OCI-LY7 (cell line): ENCODE data around the gene IRGC. TPM values are rescaled to one million over a fixed set of nuclear protein-coding genes. Genes with fewer than 3 reads are reported as not detected.

ENCODE experiments used
- BruUV-seq: library from RNA; stranded (reverse); fragments of 400-500 nt; replicated peaks from 2 replicates; lab custom pipeline; 2021; lab: Mats Ljungman, UMichigan
- CTCF ChIA-PET: fragments of 300-600 bp; sonication (Branson Sonifier 250); formaldehyde crosslinking; loops from one replicate; lab custom pipeline; 2022; ENCODE audit warnings: antibody characterized with exemption; ENCODE audit not compliant: unreplicated experiment; lab: Charles Lee
- POLR2A ChIA-PET: fragments of 300-600 bp; sonication (Branson Sonifier 250); formaldehyde crosslinking; loops from one replicate; lab custom pipeline; 2022; ENCODE audit warnings: antibody characterized with exemption; lab: Charles Lee
- DNase-seq: peaks from one replicate; pipeline ENCODE4 v3.0.0-alpha.2; 2015; ENCODE audit warnings: low spot score
- H2AFZ ChIP-seq: fragments of 200-600 bp; sonication (generic), shearing (Covaris generic); 2 replicates; pipeline ENCODE4 v1.6.1; 2014; ENCODE audit warnings: mild to moderate bottlenecking, antibody characterized with exemption, low read length, moderate library complexity
- H3K27ac ChIP-seq: fragments of 200-600 bp; sonication (generic); 2 replicates; pipeline ENCODE4 v1.5.1; 2014; ENCODE audit warnings: mixed run types, low read depth, mild to moderate bottlenecking, moderate library complexity, low read length, inconsistent platforms; ENCODE audit not compliant: poor library complexity, severe bottlenecking
- H3K36me3 ChIP-seq: fragments of 200-600 bp; sonication (generic); 2 replicates; pipeline ENCODE4 v1.6.1; 2014; ENCODE audit warnings: mild to moderate bottlenecking, antibody characterized with exemption, low read length, moderate library complexity, mixed read lengths; ENCODE audit not compliant: insufficient read depth
- H3K4me1 ChIP-seq: fragments of 200-600 bp; sonication (generic); 2 replicates; pipeline ENCODE4 v1.5.1; 2014; ENCODE audit warnings: mild to moderate bottlenecking, low read length; ENCODE audit not compliant: insufficient read depth, poor library complexity, severe bottlenecking
- H3K4me2 ChIP-seq: fragments of 200-600 bp; sonication (generic); 2 replicates; pipeline ENCODE4 v1.6.1; 2014; ENCODE audit warnings: mild to moderate bottlenecking, low read length
- H3K4me3 ChIP-seq: fragments of 200-600 bp; sonication (generic); 2 replicates; pipeline ENCODE4 v1.5.1; 2014; ENCODE audit warnings: mild to moderate bottlenecking, low read depth, low read length; ENCODE audit not compliant: poor library complexity, severe bottlenecking
- H3K79me2 ChIP-seq: fragments of 200-600 bp; sonication (generic); 2 replicates; pipeline ENCODE4 v1.6.1; 2016; ENCODE audit warnings: low read depth, mild to moderate bottlenecking, low read length, moderate library complexity, mixed read lengths; ENCODE audit not compliant: insufficient read depth
- H3K9me2 ChIP-seq: fragments of 200-600 bp; sonication (generic); 2 replicates; pipeline ENCODE4 v1.6.1; 2016; ENCODE audit warnings: mild to moderate bottlenecking, low read length, mixed read lengths; ENCODE audit not compliant: insufficient read depth
- H3K9me3 ChIP-seq: fragments of 200-600 bp; sonication (generic); 2 replicates; pipeline ENCODE4 v1.6.1; 2014; ENCODE audit warnings: mild to moderate bottlenecking, mixed run types, low read length, mixed read lengths
- H4K20me1 ChIP-seq: fragments of 200-600 bp; sonication (generic); 2 replicates; pipeline ENCODE4 v1.6.1; 2014; ENCODE audit warnings: mild to moderate bottlenecking, antibody characterized with exemption, low read length, moderate library complexity, mixed read lengths; ENCODE audit not compliant: insufficient read depth
- CTCF ChIP-seq: fragments of 200-600 bp; sonication (generic); conservative IDR thresholded peaks from 2 replicates; pipeline ENCODE4 v1.5.1; 2014; ENCODE audit warnings: mild to moderate bottlenecking, antibody characterized with exemption, low read length, moderate library complexity, mixed read lengths
- EZH2phosphoT487 ChIP-seq: fragments of 200-600 bp; sonication (generic); IDR thresholded peaks from 2 replicates; pipeline ENCODE4 v1.6.1; 2018; ENCODE audit warnings: low read depth, borderline replicate concordance, mild to moderate bottlenecking, mixed run types, antibody characterized with exemption, low read length, moderate library complexity, mixed read lengths
- intact Hi-C: fragments of 100-400 bp; cut with micrococcal nuclease; formaldehyde crosslinking; loops from one replicate; pipeline ENCODE4 v1.10.0; 2022; ENCODE audit not compliant: unreplicated experiment
- total RNA-seq, 2 experiments: library from RNA; depleted of rRNA in 1 of 2; stranded (reverse); fragments of >200 nt in 1 of 2; shearing (Covaris generic) in 1 of 2; gene quantifications; 2 replicates each; pipeline ENCODE4 v1.2.3, GENCODE V29; 2014 to 2022

IRGC gene
- total RNA-seq, 2 experiments from 2014 or later, result not detected

- DNase-seq, result peak; percentile 56
- ChIA-PET POLR2A (interaction anchor here (1.1 to 2.1 kb wide), 4 partner anchors 8 to 132 kb away, joined by 3 to 4 read pairs (median 4); no protein-coding TSS in a partner anchor), CTCF (interaction anchor here (0.6 kb wide), 1 partner anchor 17 kb away, joined by 3 read pairs; no protein-coding TSS in a partner anchor)
- peak overlapping the region; percentile 21 for H3K4me3 ChIP-seq
- H3K9me3 ChIP-seq, result no peaks in the 10 kb centered on the region
- peaks cover 15% of the 10 kb centered on the region; the same call in 1 of the 2 replicates for H3K79me2 ChIP-seq
- H2AFZ ChIP-seq, result peak overlapping the region; percentile 66; the same call in 1 of the 2 replicates
- TF ChIP-seq EZH2phosphoT487, result no peak
- peak; percentile 73 for TF ChIP-seq CTCF
- H3K4me2 ChIP-seq, result peak overlapping the region; percentile 50
- peaks cover 14% of the 10 kb centered on the region for H3K36me3 ChIP-seq
- H3K4me1 ChIP-seq, result peaks cover 80% of the 10 kb centered on the region
- no peaks in the 10 kb centered on the region for H4K20me1 ChIP-seq
- intact Hi-C loops, result no loop called here
- H3K9me2 ChIP-seq, result no peaks in the 10 kb centered on the region
- BruUV-seq, result no TSS peak
- H3K27ac ChIP-seq, result peak overlapping the region; percentile 98
Measured at GRCh38 chr19:43759515-43759914, 43.6 kb downstream of the IRGC start.

GRCh38 chr19:43760941-43761340 is 45.1 kb downstream of the IRGC start:
- Histone ChIP-seq H3K9me2 (no peaks in the 10 kb centered on the region), H4K20me1 (no peaks in the 10 kb centered on the region), H3K79me2 (peaks cover 8% of the 10 kb centered on the region; the same call in 1 of the 2 replicates), H3K4me3 (no peak overlapping the region), H3K36me3 (peaks cover 20% of the 10 kb centered on the region), H3K9me3 (no peaks in the 10 kb centered on the region), H3K4me2 (no peak overlapping the region), H3K4me1 (peaks cover 92% of the 10 kb centered on the region), H2AFZ (no peak overlapping the region), H3K27ac (peak overlapping the region; percentile 5)
- intact Hi-C loops, result no loop called here
- DNase-seq, result no peak
- ChIA-PET CTCF (no interaction called here), POLR2A (interaction anchor here (1.3 to 2.1 kb wide), 2 partner anchors 10 to 18 kb away, joined by 3 to 4 read pairs; no protein-coding TSS in a partner anchor)
- TF ChIP-seq CTCF (no peak), EZH2phosphoT487 (no peak)
- no TSS peak for BruUV-seq

- no peaks in the 10 kb centered on the region for H3K9me2 ChIP-seq
- ChIA-PET POLR2A (interaction anchor here (1.0 to 6.7 kb wide), 2 partner anchors 8 to 16 kb away, joined by 5 to 49 read pairs; partner anchors contain the start of genes KCNN4 and SMG9), CTCF (no interaction called here)
- H3K27ac ChIP-seq, result no peak overlapping the region
- H3K4me3 ChIP-seq, result no peak overlapping the region
- peaks cover 92% of the 10 kb centered on the region for H3K4me1 ChIP-seq
- DNase-seq, result no peak
- no peaks in the 10 kb centered on the region for H3K79me2 ChIP-seq
- intact Hi-C loops, result no loop called here
- H2AFZ ChIP-seq, result no peak overlapping the region
- BruUV-seq, result no TSS peak
- H3K4me2 ChIP-seq, result no peak overlapping the region
- TF ChIP-seq EZH2phosphoT487, result no peak
- no peak for TF ChIP-seq CTCF
- H3K9me3 ChIP-seq, result no peaks in the 10 kb centered on the region
- no peaks in the 10 kb centered on the region for H4K20me1 ChIP-seq
- H3K36me3 ChIP-seq, result peaks cover 31% of the 10 kb centered on the region
Measured at GRCh38 chr19:43762814-43763213, 46.9 kb downstream of the IRGC start.
